ENCODE data around the gene ANKRD62. TPM values are rescaled to one million over a fixed set of nuclear protein-coding genes. Genes with fewer than 3 reads are reported as not detected.
"Not testable (repeated sequence)": the region's sequence is repeated elsewhere in the genome, so short reads cannot be mapped to it uniquely, and the experiment has no call there.

The ANKRD62 gene
- total RNA-seq, 2 donors from 2014 or later: not detected

- Mint-ChIP-seq H3K27me3 (peaks cover 21% of the 10 kb centered on the region), H3K36me3 (ENCODE audit: low read depth) (no peaks in the 10 kb centered on the region), H3K4me1 (no peaks in the 10 kb centered on the region), H3K4me3 (peak overlapping the region; percentile 30), H3K9me3 (no peaks in the 10 kb centered on the region), H3K27ac (no peak overlapping the region)
- ATAC-seq (replicated peaks): peak; percentile 23
Observed at GRCh38 chr18:12076424-12077140, 17.1 kb upstream of the ANKRD62 start.

DNA sequence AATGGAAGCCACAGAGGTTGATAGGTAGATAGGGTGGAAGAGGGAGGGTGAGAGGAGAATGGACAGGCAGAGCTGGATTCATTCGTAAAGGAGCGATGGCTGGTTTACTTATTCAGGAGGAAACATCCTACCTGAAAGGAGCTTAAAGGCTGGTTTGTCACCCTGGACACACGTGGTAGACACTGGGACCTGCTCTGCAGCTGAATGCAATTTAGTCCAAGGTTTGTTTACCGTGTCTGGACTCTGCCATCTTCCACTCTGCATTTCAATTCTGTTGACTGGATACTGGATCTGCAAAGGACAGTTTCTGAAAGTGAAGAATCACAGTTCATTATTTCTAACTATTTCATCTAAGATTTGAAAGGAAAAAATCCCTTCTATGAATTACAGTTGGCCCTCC lies 15.6 kb upstream of the ANKRD62 start:
- H3K9me3 Mint-ChIP-seq; H3K4me3 Mint-ChIP-seq; H3K27ac Mint-ChIP-seq; H3K4me1 Mint-ChIP-seq; H3K36me3 Mint-ChIP-seq (ENCODE audit: low read depth); ATAC-seq (replicated peaks): not testable (repeated sequence)
- peaks cover 21% of the 10 kb centered on the region for H3K27me3 Mint-ChIP-seq

DNA sequence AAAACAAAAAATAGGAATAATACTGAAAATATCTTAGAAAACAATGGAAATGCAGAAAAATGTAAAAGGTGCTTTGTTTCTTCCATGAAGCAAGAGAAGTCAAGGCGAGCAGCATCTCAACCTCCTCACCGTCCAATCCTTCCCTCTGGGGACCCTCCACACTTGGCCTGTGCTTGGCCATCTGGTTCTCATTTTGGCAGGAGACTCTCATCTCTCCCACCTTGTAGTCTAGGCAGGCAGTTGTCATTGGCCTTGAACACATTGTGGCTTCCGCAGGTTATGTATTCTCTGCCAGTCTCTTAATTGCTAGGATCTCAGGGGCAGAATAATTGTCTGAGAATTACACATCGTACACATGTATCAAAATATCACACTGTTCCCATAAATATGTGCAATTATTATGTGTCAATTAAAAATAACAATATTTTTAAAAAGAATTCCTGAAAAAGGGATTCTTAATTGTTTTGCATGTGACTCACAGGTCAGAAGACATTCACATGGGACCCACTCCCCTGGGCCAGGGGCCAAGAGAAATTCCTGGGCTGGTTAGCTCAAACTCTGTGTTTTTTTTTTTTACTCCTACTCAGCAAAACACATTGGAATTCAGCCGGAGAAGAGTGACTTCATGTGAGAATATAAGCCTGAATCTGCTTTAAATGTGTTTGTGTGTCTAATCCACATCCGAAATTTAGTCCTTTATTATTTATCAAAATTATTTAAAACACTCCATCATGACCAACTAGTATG lies 14.0 kb upstream of the ANKRD62 start:
- Mint-ChIP-seq H3K4me1 (no peaks in the 10 kb centered on the region), H3K36me3 (ENCODE audit: low read depth) (no peaks in the 10 kb centered on the region), H3K9me3 (no peaks in the 10 kb centered on the region), H3K27ac (no peak overlapping the region), H3K27me3 (peaks cover 18% of the 10 kb centered on the region), H3K4me3 (no peak overlapping the region)
- ATAC-seq (replicated peaks): no peak

DNA sequence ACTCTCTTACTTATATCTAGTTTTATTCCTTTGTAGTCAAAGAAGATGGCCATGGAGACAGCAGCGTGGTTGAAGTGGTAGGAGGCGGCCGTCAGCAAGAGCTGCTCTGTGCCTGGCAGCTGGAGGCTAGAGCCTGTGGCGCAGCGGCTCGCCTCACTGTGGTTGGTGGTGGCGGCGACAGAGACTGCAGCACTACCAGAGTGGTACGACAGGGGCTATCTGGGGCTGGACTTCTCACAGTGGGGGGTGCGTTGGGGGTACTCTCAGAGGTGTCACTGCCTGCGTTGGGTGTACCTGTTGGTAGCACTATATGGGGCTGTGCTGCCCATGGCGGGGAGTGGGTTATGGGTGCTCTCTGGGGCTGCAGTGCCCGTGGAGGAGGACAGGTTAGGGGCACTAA lies 8.5 kb upstream of the ANKRD62 start:
- Mint-ChIP-seq H3K9me3 (no peaks in the 10 kb centered on the region), H3K4me3 (no peak overlapping the region), H3K27ac (no peak overlapping the region), H3K36me3 (ENCODE audit: low read depth) (no peaks in the 10 kb centered on the region), H3K27me3 (peaks cover 5% of the 10 kb centered on the region), H3K4me1 (no peaks in the 10 kb centered on the region)
- ATAC-seq (replicated peaks): no peak

- H3K4me1 Mint-ChIP-seq: no peaks in the 10 kb centered on the region
- H3K36me3 Mint-ChIP-seq (ENCODE audit: low read depth): no peaks in the 10 kb centered on the region
- H3K4me3 Mint-ChIP-seq: no peak overlapping the region
- H3K27ac Mint-ChIP-seq: no peak overlapping the region
- H3K9me3 Mint-ChIP-seq: no peaks in the 10 kb centered on the region
- no peak for ATAC-seq (replicated peaks)
- H3K27me3 Mint-ChIP-seq: peaks cover 5% of the 10 kb centered on the region
Observed at GRCh38 chr18:12085786-12086185, 7.9 kb upstream of the ANKRD62 start.

- H3K4me1 Mint-ChIP-seq: no peaks in the 10 kb centered on the region
- ATAC-seq (replicated peaks): peak; percentile 23
- H3K27me3 Mint-ChIP-seq: peaks cover 5% of the 10 kb centered on the region
- no peaks in the 10 kb centered on the region for H3K9me3 Mint-ChIP-seq
- H3K36me3 Mint-ChIP-seq (ENCODE audit: low read depth): no peaks in the 10 kb centered on the region
- no peak overlapping the region for H3K27ac Mint-ChIP-seq
- no peak overlapping the region for H3K4me3 Mint-ChIP-seq
Observed at GRCh38 chr18:12086249-12086648, 7.4 kb upstream of the ANKRD62 start.

DNA sequence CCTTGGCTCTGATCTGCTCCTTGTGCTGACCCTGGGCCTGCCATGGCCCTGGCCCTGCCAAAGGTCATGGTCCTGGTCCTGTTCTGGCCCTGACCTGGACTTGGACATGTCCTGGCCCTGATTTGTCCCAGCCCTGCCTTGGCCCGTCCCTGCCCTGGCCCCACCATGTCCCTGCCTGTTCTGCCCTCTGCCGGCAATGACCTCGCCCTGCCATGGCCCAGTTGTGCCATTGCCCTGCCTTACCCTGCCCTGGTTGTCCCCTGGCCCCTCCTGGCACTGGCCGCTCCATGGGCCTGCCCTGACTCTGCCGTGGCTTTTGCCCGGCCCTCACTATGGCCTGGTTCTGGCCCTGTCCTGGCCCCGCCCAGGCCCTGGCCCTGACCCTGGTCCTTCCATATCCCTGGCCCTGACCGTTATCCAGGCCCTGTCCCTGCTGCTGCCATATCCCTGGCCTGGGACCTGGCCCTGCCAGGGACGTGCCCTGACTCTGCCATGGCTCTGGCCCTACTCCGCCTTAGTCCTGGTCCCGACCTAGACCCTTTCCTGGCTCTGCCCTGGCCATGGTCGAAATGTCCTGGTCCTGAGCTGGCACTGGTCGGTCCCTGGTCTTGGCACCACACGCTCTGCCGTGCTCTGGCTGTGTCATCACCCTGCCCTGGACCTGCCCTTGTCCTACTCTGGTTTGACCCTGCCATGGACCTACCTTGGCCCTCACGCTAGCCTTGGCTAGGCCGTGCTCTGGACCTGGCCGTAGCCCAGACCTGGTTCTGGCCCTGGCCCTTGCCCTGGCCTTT lies 6.8 kb upstream of the ANKRD62 start:
- no peaks in the 10 kb centered on the region for H3K9me3 Mint-ChIP-seq
- peak; percentile 26 for ATAC-seq (replicated peaks)
- H3K27me3 Mint-ChIP-seq: peaks cover 5% of the 10 kb centered on the region
- H3K4me1 Mint-ChIP-seq: no peaks in the 10 kb centered on the region
- H3K4me3 Mint-ChIP-seq: no peak overlapping the region
- no peak overlapping the region for H3K27ac Mint-ChIP-seq
- no peaks in the 10 kb centered on the region for H3K36me3 Mint-ChIP-seq (ENCODE audit: low read depth)

DNA sequence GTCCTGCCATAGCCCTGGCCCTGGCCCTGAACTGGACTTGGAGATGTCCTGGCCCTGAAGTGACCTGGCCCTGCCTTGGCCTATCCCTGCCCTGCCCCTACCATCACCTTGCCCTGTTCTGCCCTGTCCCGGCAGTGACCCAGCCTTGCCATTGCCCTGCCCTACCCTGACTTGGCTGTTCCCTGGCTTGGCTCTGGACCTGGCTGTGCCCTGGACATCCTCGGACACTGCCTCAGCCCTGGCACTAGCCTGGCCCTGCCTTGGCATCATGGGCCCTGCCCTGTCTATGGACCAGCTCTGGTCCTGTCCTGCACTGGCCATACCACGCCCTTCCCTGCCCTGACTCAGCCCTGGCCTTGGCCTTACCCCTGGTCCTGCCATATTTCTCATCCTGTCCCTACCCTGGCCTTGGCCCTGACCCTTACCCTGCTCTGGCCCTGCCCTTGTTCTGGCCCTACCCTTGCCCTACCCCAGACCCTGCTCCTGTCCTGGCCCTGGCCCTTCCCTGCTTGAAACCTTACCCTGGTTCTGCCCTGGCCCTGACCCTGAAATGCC lies 6.1 kb upstream of the ANKRD62 start:
- no peak overlapping the region for H3K27ac Mint-ChIP-seq
- H3K4me1 Mint-ChIP-seq: no peaks in the 10 kb centered on the region
- H3K4me3 Mint-ChIP-seq: no peak overlapping the region
- H3K27me3 Mint-ChIP-seq: peaks cover 5% of the 10 kb centered on the region
- H3K9me3 Mint-ChIP-seq: no peaks in the 10 kb centered on the region
- no peak for ATAC-seq (replicated peaks)
- H3K36me3 Mint-ChIP-seq (ENCODE audit: low read depth): no peaks in the 10 kb centered on the region

- H3K4me1 Mint-ChIP-seq: no peaks in the 10 kb centered on the region
- H3K4me3 Mint-ChIP-seq: no peak overlapping the region
- peaks cover 5% of the 10 kb centered on the region for H3K27me3 Mint-ChIP-seq
- H3K9me3 Mint-ChIP-seq: no peaks in the 10 kb centered on the region
- H3K36me3 Mint-ChIP-seq (ENCODE audit: low read depth): no peaks in the 10 kb centered on the region
- ATAC-seq (replicated peaks): no peak
- no peak overlapping the region for H3K27ac Mint-ChIP-seq
Observed at GRCh38 chr18:12088096-12088495, 5.5 kb upstream of the ANKRD62 start.

- H3K27me3 Mint-ChIP-seq: peaks cover 4% of the 10 kb centered on the region
- H3K9me3 Mint-ChIP-seq: no peaks in the 10 kb centered on the region
- H3K36me3 Mint-ChIP-seq (ENCODE audit: low read depth): no peaks in the 10 kb centered on the region
- no peak overlapping the region for H3K4me3 Mint-ChIP-seq
- H3K4me1 Mint-ChIP-seq: no peaks in the 10 kb centered on the region
- ATAC-seq (replicated peaks): no peak
- H3K27ac Mint-ChIP-seq: no peak overlapping the region
Observed at GRCh38 chr18:12088731-12089375, 4.8 kb upstream of the ANKRD62 start.

- no peak overlapping the region for H3K27ac Mint-ChIP-seq
- no peaks in the 10 kb centered on the region for H3K36me3 Mint-ChIP-seq (ENCODE audit: low read depth)
- no peaks in the 10 kb centered on the region for H3K9me3 Mint-ChIP-seq
- H3K4me3 Mint-ChIP-seq: no peak overlapping the region
- no peaks in the 10 kb centered on the region for H3K27me3 Mint-ChIP-seq
- ATAC-seq (replicated peaks): no peak
- H3K4me1 Mint-ChIP-seq: no peaks in the 10 kb centered on the region
Observed at GRCh38 chr18:12091538-12092141, 2.0 kb upstream of the ANKRD62 start.

DNA sequence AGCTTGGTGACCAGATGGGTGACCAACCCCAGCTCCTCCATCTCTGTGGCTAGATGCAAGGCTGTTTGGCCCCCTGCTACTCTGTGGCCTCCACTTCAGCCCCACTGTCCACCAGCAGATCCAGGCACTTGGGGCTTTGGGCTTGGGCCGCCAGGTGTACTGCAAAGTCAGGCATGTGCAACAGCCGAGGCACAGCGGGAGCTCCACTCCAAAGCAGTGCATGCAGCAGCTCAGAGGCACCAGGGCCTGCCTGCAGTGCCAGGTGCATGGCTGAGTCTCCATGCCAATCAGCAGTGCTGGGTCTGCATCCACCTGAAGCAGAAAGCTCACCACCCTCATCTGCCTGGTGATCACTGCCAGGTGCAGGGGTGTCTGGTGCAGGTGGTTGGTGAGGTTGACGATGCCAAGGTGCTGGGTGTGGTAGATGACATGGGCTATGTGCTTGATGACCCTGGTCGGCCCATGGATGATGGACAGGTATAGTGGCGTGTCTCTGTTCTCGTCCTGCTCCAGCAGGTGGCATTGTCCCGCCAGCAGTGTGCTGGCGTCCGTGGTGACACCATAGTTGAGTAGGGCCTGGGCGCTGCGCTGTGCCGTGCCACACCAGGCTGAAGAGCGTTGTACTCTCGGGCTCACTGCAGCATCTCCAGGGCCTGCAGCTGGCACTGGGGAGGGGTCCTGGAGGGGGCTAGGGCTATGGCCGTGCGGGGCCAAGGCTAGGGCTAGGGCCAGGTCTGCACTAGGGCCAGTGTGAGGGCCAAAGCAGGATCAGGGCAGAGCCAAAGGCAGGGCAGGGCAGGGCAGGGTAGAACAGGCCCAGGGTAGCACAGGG lies 1.0 kb upstream of the ANKRD62 start:
- H3K4me3 Mint-ChIP-seq: no peak overlapping the region
- no peak for ATAC-seq (replicated peaks)
- H3K36me3 Mint-ChIP-seq (ENCODE audit: low read depth): no peaks in the 10 kb centered on the region
- H3K9me3 Mint-ChIP-seq: no peaks in the 10 kb centered on the region
- no peaks in the 10 kb centered on the region for H3K4me1 Mint-ChIP-seq
- no peak overlapping the region for H3K27ac Mint-ChIP-seq
- peaks cover 4% of the 10 kb centered on the region for H3K27me3 Mint-ChIP-seq

GRCh38 chr18:12098374-12098773 lies 4.7 kb downstream of the ANKRD62 start:
- ATAC-seq (replicated peaks): peak; percentile 81
- Mint-ChIP-seq H3K4me3 (no peak overlapping the region), H3K27ac (peak overlapping the region; percentile 46), H3K4me1 (peaks cover 7% of the 10 kb centered on the region), H3K27me3 (peaks cover 30% of the 10 kb centered on the region), H3K36me3 (ENCODE audit: low read depth) (no peaks in the 10 kb centered on the region), H3K9me3 (no peaks in the 10 kb centered on the region)

All from activated T-helper 17 cell treated with anti-CD3 and anti-CD28 coated beads, Interleukin-2, amount 50 U/mL, for 72 hours (primary cell).